Left ventricle myocardium inferior (tissue), 1 donor: ENCODE results near the gene ITGB7. TPM values are rescaled to one million over a fixed set of nuclear protein-coding genes. Genes with fewer than 3 reads are reported as not detected.
A peak's percentile ranks its signal among the peaks of the same experiment; 100 is the strongest.

ENCODE experiments used
- DNase-seq: peaks from one replicate; pipeline ENCODE4 v3.0.0-alpha.2; 2020
- H3K27ac ChIP-seq: fragments of 200-600 bp; replicated peaks from 2 replicates; pipeline ENCODE4 v1.8.0; 2021
- H3K27me3 ChIP-seq: fragments of 200-600 bp; 2 replicates; pipeline ENCODE4 v1.8.0; 2021; ENCODE audit warnings: low read depth
- H3K36me3 ChIP-seq: fragments of 200-600 bp; 2 replicates; pipeline ENCODE4 v1.8.0; 2021
- H3K4me1 ChIP-seq: fragments of 200-600 bp; 2 replicates; pipeline ENCODE4 v1.8.0; 2021
- H3K4me3 ChIP-seq: fragments of 200-600 bp; 2 replicates; pipeline ENCODE4 v1.8.0; 2021; ENCODE audit warnings: mild to moderate bottlenecking, moderate library complexity
- H3K9me3 ChIP-seq: fragments of 200-600 bp; replicated peaks from 2 replicates; pipeline ENCODE4 v1.8.0; 2021
- intact Hi-C: fragments of 100-400 bp; cut with micrococcal nuclease; formaldehyde crosslinking; loops from one replicate; pipeline ENCODE4 v1.11.0; 2022
- long read RNA-seq: library from polyadenylated mRNA; unstranded; transcript quantifications from one replicate; pipeline ENCODE4 v2.0.0, GENCODE V29; 2021
- total RNA-seq: library from RNA; stranded (reverse); fragmentation: NEBNext Ultra II Directional; extraction: Animal tissue kit (Norgen Biotek cat#: 25700); gene quantifications from one replicate; pipeline ENCODE4 v1.2.1, GENCODE V29; 2021
- TF ChIP-seq, protein P1 (sequence below): fragments of 200-600 bp; IDR thresholded peaks from 2 replicates; pipeline ENCODE4 v1.8.0; 2021; ENCODE audit warnings: antibody characterized with exemption, mild to moderate bottlenecking, borderline replicate concordance
- donor health status: DM: no; HTN: yes; CAD: no; lungs with severe emphysema.

The ITGB7 gene, protein sequence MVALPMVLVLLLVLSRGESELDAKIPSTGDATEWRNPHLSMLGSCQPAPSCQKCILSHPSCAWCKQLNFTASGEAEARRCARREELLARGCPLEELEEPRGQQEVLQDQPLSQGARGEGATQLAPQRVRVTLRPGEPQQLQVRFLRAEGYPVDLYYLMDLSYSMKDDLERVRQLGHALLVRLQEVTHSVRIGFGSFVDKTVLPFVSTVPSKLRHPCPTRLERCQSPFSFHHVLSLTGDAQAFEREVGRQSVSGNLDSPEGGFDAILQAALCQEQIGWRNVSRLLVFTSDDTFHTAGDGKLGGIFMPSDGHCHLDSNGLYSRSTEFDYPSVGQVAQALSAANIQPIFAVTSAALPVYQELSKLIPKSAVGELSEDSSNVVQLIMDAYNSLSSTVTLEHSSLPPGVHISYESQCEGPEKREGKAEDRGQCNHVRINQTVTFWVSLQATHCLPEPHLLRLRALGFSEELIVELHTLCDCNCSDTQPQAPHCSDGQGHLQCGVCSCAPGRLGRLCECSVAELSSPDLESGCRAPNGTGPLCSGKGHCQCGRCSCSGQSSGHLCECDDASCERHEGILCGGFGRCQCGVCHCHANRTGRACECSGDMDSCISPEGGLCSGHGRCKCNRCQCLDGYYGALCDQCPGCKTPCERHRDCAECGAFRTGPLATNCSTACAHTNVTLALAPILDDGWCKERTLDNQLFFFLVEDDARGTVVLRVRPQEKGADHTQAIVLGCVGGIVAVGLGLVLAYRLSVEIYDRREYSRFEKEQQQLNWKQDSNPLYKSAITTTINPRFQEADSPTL
- total RNA-seq, result 1.1 TPM
- long read RNA-seq, partial matches to known transcripts, result 3 of 5 reads
- long read RNA-seq, other reads (novel, unspliced or antisense), result 1 of 5 reads

DNA sequence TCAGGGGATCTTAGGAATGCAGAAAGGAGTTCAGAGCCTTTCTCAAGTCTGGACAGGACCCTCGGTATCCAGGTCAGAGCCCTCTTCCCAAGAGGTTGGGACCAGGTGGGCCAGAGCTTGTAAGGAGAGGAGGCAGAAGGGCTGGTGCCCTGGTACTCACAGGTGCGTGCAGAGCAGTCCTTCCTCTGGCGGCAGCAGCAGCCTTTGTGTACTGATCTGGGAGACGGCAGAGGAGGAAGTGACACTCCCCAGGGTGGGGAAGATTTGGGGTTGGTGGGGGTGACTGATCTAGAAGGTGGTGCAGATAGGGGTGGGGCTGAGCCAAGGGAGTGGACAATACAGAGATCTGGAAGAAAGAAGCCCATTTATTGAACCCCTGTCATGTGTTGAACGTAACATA is at the start of gene ITGB7:
Gene ITGB7, minus strand, starts transcription at position 210 of the 400 bp plus-strand sequence. CDS start 6,808 bp downstream, outside the sequence.
- Histone ChIP-seq H3K27ac (no peak within 1 kb of the TSS), H3K27me3 (no peaks in the 10 kb centered on the region), H3K9me3 (no peaks in the 10 kb centered on the region), H3K4me1 (peaks cover 17% of the 10 kb centered on the region), H3K36me3 (peaks cover 24% of the 10 kb centered on the region), H3K4me3 (no peak within 1 kb of the TSS)
- TF ChIP-seq, protein P1, sequence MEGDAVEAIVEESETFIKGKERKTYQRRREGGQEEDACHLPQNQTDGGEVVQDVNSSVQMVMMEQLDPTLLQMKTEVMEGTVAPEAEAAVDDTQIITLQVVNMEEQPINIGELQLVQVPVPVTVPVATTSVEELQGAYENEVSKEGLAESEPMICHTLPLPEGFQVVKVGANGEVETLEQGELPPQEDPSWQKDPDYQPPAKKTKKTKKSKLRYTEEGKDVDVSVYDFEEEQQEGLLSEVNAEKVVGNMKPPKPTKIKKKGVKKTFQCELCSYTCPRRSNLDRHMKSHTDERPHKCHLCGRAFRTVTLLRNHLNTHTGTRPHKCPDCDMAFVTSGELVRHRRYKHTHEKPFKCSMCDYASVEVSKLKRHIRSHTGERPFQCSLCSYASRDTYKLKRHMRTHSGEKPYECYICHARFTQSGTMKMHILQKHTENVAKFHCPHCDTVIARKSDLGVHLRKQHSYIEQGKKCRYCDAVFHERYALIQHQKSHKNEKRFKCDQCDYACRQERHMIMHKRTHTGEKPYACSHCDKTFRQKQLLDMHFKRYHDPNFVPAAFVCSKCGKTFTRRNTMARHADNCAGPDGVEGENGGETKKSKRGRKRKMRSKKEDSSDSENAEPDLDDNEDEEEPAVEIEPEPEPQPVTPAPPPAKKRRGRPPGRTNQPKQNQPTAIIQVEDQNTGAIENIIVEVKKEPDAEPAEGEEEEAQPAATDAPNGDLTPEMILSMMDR, result no peak
- no peak for DNase-seq
- intact Hi-C loops, result no loop called here

DNA sequence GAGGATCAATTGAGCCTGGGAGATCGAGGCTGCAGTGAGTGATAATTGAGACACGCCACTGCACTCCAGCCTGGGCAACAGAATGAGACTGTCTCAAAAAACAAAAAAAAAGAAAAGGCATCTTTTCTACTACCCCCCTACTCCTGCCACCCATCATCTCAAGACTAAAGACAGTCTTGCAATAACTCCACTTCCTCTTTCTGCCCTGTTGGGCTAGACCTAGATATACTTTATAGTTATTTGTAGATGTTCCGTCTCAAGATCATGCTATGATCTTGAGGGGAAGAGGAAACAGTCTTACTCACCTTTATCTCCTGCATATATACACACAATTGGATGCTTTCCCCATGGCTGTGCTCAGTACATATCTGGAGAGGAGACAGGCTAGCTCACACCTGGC is 48.9 kb upstream of the ITGB7 start:
- TF ChIP-seq, protein P1, result no peak
- no peaks in the 10 kb centered on the region for H3K9me3 ChIP-seq
- H3K4me3 ChIP-seq, result no peak overlapping the region
- DNase-seq, result no peak
- intact Hi-C loops, result no loop called here
- H3K36me3 ChIP-seq, result peaks cover 24% of the 10 kb centered on the region
- no peak overlapping the region for H3K27ac ChIP-seq
- peaks cover 31% of the 10 kb centered on the region for H3K4me1 ChIP-seq
- no peaks in the 10 kb centered on the region for H3K27me3 ChIP-seq

DNA sequence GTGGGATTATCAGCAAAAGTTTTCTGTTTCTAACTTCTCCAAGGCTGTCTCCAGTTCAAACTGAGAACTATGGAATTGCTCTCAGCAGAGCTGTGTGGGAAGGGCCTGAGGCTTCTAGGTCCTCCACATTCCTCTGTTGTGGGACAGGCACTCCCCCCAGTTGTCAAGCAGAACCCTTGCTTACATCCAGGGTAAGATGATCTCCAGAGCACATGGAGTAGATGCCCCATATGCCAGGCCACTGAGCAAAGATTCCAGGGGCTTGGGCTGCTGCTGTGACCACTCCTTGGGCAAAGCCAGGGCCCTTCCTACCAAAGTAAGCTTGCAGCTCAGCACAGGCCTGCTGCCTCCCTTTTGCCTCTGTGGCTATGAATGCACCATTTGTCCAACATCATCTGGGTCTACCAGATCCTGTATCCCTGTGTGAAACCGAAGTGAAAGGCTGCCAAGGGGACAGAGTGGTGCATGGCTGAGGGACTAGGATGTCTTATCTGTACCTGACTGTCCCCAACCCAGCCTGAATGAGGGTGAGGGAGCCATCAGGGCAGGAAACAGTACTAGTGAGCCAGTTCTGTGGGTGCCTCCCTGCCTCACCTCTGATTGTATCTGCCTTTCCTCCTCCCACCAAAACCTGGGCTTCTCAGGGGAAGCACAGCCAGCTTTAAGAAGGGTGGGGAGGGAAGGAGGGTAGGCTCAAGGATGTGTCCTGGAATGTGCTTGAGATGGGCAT is 47.9 kb upstream of the ITGB7 start:
- no peak overlapping the region for H3K27ac ChIP-seq
- no peak for DNase-seq
- no peaks in the 10 kb centered on the region for H3K27me3 ChIP-seq
- H3K4me1 ChIP-seq, result peaks cover 36% of the 10 kb centered on the region
- peaks cover 24% of the 10 kb centered on the region for H3K36me3 ChIP-seq
- no peak overlapping the region for H3K4me3 ChIP-seq
- intact Hi-C loops, result no loop called here
- TF ChIP-seq, protein P1, result no peak
- H3K9me3 ChIP-seq, result no peaks in the 10 kb centered on the region

DNA sequence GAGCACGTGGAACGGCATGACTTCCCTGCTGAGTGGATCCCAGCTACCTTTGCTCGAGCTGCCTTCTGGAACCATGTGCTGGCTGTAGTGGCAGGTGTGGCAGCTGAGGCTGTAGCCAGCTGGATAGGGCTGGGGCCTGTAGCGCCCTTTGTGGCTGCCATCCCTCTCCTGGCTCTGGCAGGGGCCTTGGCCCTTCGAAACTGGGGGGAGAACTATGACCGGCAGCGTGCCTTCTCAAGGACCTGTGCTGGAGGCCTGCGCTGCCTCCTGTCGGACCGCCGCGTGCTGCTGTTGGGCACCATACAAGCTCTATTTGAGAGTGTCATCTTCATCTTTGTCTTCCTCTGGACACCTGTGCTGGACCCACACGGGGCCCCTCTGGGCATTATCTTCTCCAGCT is 46.2 kb upstream of the ITGB7 start:
- Histone ChIP-seq H3K9me3 (no peaks in the 10 kb centered on the region), H3K4me3 (peak overlapping the region; percentile 98), H3K4me1 (peaks cover 36% of the 10 kb centered on the region), H3K27me3 (no peaks in the 10 kb centered on the region), H3K27ac (no peak overlapping the region), H3K36me3 (peaks cover 24% of the 10 kb centered on the region)
- intact Hi-C loops, result no loop called here
- no peak for DNase-seq
- TF ChIP-seq, protein P1, result no peak

DNA sequence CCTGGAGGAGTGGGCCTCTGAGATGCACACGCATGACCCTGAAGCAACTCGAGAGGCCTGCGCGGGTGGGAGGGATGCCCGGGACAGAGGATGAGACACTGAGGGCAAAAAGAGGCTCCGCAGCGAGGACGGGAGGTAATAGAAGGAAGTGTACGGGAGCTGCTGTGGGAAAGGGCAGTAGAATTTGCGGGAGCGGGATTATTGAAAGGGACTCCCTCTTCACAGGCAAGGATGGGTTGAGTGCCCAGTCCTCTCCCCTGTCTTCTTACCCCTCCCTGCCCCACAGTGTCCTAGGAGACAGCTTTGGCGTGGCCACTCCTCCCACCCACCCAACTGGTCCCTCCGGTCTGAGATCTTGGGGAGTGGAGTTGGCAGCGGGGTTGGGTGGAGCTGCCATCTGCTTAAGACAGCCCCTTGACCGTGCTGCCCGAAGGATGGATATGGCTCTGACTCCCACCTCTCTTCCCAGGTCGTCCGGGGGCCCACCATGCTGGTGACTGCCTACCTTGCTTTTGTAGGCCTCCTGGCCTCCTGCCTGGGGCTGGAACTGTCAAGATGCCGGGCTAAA is 45.4 kb upstream of the ITGB7 start:
- H3K27ac ChIP-seq, result peak overlapping the region; percentile 99
- no peaks in the 10 kb centered on the region for H3K27me3 ChIP-seq
- peak overlapping the region; percentile 98 for H3K4me3 ChIP-seq
- DNase-seq, result peak; percentile 23
- peaks cover 36% of the 10 kb centered on the region for H3K4me1 ChIP-seq
- H3K36me3 ChIP-seq, result peaks cover 24% of the 10 kb centered on the region
- intact Hi-C loops, result no loop called here
- TF ChIP-seq, protein P1, result peak; percentile 22
- no peaks in the 10 kb centered on the region for H3K9me3 ChIP-seq
